GM10248 (cell line): ENCODE measurements around the gene TRAF1.

Experiments used
- CTCF ChIA-PET: fragments of 300-600 bp; sonication (Branson Sonifier 250); formaldehyde crosslinking; extraction: SDS; loops from one replicate; lab custom pipeline; 2021; ENCODE audit warnings: antibody characterized with exemption; lab: Yijun Ruan, JAX
- POLR2A ChIA-PET: fragments of 350-650 bp; sonication (Branson Sonifier 250); formaldehyde crosslinking; extraction: SDS; loops from one replicate; lab custom pipeline; 2020; ENCODE audit warnings: antibody characterized with exemption; lab: Yijun Ruan, JAX
- DNase-seq: peaks from one replicate; pipeline ENCODE4 v3.0.0; 2012; ENCODE audit errors: extremely low spot score
- TF ChIP-seq, protein P1 (sequence below): IDR thresholded peaks from 2 replicates; pipeline ENCODE4 v1.5.1; 2012; ENCODE audit warnings: mild to moderate bottlenecking, low read depth; ENCODE audit errors: extremely low read depth, missing control alignments, control extremely low read depth

TRAF1 gene

DNA sequence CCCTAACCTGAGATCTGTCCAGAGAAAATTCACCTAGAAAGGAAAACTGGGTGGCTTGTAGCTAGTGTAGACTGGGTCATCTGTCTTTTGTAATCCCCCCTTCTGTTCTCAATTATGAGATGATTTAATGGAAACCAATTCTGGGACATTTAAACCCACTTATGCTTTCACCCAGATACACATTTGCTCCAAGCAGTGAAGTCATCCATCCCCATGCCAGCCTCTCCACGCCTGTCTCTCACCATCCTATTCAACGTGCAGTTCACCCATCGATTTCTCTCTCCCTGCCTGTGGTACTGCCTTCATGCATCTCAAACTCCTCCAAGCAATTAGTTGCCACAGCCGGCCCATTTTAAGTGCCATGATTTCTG is 51.4 kb downstream of the TRAF1 start:
- CTCF ChIA-PET, result interaction anchor here (1.2 to 1.7 kb wide), 2 partner anchors 11 to 62 kb away, joined by 4 to 5 read pairs; no protein-coding TSS in a partner anchor
- DNase-seq, result no peak
- TF ChIP-seq, protein P1, sequence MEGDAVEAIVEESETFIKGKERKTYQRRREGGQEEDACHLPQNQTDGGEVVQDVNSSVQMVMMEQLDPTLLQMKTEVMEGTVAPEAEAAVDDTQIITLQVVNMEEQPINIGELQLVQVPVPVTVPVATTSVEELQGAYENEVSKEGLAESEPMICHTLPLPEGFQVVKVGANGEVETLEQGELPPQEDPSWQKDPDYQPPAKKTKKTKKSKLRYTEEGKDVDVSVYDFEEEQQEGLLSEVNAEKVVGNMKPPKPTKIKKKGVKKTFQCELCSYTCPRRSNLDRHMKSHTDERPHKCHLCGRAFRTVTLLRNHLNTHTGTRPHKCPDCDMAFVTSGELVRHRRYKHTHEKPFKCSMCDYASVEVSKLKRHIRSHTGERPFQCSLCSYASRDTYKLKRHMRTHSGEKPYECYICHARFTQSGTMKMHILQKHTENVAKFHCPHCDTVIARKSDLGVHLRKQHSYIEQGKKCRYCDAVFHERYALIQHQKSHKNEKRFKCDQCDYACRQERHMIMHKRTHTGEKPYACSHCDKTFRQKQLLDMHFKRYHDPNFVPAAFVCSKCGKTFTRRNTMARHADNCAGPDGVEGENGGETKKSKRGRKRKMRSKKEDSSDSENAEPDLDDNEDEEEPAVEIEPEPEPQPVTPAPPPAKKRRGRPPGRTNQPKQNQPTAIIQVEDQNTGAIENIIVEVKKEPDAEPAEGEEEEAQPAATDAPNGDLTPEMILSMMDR, result no peak
- POLR2A ChIA-PET, result no interaction called here

DNA sequence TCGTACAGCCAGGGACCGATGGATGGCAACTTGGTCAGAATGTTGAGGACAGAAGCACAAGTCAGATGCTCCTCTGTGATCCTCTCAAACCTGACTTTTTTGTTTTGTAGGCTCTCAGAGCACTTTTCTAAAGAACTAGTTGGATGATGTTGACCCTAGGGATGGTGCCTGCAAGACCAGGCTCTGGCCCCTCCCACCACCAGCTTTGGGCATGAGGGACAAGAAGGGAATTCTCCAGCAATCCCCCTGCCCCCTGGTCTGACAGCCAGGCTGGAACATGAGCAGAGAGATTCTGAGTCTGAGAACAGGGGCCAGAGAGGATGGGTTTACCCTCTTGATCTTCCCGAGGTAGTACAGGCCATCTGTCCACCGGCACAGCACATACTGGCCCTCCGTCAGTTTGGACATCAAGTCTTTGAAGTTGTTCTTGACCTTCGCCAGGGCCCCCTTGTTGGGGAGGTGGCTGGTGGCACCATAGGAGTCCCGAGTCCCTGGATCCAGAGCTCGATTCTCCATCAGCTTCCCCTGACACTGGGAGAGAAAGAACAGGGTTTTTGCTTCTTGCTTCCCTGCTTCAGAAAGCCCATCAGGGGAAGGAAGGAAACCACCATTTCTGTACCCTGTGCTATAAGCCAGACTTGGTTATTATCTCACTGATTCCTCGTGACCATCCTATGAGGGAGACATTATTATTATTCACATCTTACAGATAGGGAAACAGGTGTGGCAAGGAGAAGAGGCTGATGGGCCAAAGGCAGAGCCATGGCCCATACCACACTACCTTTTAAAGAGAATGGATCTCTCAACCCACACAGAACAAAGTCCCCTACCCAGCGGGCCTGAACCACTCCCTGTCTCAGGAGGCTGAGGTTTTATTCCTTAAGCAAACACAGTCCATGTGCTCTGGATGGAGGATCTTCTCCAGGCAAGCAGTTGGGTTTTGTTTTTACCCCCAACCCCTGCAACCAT is 52.1 kb downstream of the TRAF1 start:
- ChIA-PET POLR2A (no interaction called here), CTCF (interaction anchor here (1.2 to 1.7 kb wide), 2 partner anchors 11 to 63 kb away, joined by 4 to 5 read pairs; no protein-coding TSS in a partner anchor)
- TF ChIP-seq, protein P1, result no peak
- DNase-seq, result no peak

DNA sequence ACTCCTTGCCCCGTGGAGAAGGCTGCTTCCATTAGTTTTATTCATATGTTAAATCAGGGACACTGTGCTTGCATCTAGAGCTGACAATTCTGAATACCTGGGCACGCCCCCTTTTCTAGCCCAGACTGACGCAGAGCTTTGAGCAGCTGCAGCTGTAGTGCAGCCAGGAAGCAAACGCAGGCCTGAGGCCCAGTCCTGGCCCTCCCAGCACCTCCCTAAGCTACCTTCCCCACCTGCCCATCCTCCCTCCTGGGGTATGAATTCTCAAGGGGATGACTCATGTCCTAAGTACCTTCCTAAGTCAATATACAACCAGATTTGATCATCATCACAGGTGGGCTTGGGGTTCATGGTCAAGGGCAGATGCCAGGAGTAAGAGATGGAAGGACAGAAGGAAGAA is 53.1 kb downstream of the TRAF1 start:
- TF ChIP-seq, protein P1, result no peak
- ChIA-PET CTCF (interaction anchor here (0.7 to 2.3 kb wide), 6 partner anchors 10 to 187 kb away, joined by 3 to 9 read pairs (median 4); no protein-coding TSS in a partner anchor), POLR2A (no interaction called here)
- no peak for DNase-seq

DNA sequence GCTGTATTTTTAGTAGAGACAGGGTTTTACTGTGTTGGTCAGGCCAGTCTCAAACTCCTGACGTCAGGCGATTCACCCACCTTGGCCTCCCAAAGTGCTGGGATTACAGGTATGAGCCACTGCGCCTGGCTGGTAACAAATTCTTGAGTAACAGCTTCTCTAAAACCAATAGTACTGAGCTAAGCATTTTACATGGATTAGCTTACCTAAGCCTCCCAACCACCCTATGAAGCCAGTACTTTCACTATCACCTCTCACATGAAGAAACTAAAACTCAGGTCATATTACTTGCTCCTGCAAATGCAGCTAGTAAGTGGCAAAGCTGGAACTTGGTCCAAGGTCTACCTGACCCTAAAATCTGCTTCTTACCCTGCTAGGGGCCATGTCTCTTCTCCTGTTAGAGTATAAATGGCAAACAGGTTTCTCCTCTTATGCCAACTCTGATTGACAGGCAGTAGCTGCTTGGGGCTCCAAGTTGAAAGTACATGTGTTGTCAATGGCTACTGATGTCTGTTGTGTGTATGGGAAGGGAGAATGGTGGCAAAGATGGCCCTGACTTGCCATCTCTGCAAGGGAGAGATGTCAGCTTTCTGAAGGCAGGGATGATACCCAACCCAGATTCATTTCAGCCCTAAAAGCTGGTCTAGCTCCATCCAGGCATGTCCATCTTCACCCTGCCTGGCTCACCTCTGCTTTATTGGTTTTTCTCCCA is 53.6 kb downstream of the TRAF1 start:
- no peak for DNase-seq
- TF ChIP-seq, protein P1, result no peak
- CTCF ChIA-PET, result interaction anchor here (0.6 to 2.3 kb wide), 8 partner anchors 10 to 187 kb away, joined by 3 to 9 read pairs (median 4); no protein-coding TSS in a partner anchor
- POLR2A ChIA-PET, result interaction anchor here (0.6 to 0.7 kb wide), 2 partner anchors 24 to 36 kb away, joined by 3 to 4 read pairs; no protein-coding TSS in a partner anchor

DNA sequence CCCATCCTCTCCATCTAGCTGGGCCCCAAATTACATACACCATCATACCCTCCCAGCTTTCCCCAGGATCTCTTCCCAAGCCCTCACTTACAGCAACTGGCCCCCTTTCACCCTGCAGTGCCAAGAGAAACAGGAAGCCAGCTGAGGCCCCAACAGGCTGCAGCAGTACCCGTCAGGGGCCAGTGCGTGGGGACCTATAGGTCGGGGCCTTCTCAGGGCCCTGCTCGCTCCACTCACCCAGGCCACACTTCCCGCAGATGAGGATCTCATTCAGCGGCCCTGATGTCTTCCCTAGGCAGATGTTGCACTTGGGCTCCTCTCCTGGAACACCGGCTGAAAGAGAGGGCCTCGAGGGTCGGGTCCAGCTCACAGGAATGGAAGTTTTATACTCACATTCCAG is 56.4 kb downstream of the TRAF1 start:
- POLR2A ChIA-PET, result no interaction called here
- CTCF ChIA-PET, result interaction anchor here (1.1 to 3.5 kb wide), 5 partner anchors 20 to 398 kb away, joined by 3 to 22 read pairs (median 4); partner anchors contain the start of gene GSN
- DNase-seq, result no peak
- TF ChIP-seq, protein P1, result no peak

DNA sequence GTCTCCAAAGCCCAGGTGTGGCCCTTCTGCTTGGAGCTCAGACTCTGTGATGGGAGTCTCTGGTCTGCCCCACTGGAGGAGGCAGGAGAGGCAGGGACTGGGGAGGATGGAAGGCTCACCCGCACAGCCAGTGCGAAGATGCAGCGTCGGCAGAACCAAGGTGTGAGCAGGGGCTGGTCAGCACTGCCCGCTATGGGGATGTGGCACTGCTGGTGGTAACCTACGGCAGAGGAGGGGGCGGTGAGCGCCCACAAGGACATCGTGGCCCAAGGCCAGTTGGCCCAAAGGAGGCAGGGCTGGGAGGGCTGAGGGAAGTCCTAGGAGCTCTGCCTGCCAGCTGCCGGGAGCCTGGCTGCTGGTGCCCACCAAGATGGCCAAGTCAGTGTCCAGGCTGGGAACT is 56.9 kb downstream of the TRAF1 start:
- TF ChIP-seq, protein P1, result no peak
- ChIA-PET POLR2A (no interaction called here), CTCF (interaction anchor here (1.0 to 3.5 kb wide), 9 partner anchors 20 to 398 kb away, joined by 3 to 22 read pairs (median 4); partner anchors contain the start of gene GSN)
- DNase-seq, result no peak
